Pons (tissue), 1 donor: ENCODE measurements around the gene MYADML2.
"Not testable (repeated sequence)": the region's sequence is repeated elsewhere in the genome, so short reads cannot be mapped to it uniquely, and the experiment has no call there.

ENCODE experiments used
- DNase-seq: peaks from one replicate; pipeline ENCODE4 v3.0.0-alpha.2; 2016; ENCODE audit warnings: low spot score

Gene MYADML2

DNA sequence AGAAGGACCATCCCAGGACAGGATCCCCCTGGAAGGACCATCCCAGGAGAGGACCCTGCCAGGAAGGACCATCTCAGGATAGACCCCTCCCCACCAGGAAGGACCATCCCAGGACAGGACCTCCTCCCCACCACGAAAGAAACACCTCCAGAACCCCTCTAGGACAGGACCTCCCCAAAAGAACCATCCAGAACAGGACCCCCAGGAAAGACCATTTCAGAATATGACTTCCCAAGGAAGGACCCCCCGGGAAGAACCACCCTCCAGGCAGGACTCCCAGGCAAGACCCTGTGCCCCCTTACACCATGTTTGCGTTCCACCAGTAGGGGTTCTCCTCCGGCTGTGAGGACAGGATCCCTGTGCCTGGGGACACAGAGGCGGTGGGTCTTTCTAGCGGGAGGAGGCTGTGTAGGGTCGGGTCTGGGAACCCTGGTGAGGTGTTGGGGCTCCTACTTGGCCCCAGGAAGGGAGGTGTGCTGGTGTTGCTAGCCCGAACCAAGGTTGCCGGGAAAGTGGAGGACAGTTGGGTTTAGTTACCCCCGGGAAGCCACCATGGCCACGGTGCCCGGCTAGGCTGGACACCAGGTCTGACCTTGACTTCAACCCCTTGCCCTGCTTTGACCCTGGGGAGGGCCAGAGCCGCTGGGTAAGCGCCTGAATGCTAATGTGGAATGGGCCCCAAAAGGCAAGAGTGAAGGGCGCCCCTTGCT, 11.8 kb upstream of the MYADML2 start:
- DNase-seq, result no peak

DNA sequence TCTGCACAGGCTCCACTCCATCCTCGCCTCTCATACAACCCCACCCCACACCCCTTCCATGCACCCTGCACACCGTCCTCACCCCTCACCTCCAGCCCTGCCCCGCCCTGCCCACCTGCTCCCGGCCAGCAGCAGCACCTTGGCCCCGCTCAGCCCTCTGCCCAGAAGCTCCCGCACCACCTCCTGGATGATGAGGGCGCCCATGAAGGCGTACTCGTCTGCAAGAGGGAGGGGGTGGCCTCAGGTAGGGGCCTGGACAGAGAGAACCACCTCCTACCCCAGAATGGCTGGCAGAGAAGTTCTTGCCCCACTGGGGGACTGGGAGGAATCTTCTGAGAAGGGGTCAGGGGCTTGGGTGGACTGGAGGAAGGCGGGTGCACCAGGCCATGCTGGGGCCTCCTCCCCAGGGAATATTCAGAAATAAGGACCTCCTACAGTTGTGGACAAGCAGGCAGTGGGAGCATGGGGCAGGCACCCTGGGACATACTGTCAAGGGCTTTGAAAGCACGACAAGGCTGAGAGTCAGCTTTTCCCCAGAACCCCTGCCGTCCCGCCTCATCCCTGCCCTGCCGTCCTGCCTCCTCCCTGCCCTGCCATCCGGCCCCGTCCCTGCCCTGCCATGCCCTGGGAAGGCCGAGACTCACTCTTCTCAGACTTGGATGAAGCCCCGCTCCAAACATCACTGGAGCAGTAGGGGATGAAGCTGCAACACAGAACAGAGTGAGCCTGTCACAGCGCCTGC, 10.8 kb upstream of the MYADML2 start:
- DNase-seq, result no peak

- no peak for DNase-seq
Observed at GRCh38 chr17:81956607-81957589, 9.9 kb upstream of the MYADML2 start.

DNA sequence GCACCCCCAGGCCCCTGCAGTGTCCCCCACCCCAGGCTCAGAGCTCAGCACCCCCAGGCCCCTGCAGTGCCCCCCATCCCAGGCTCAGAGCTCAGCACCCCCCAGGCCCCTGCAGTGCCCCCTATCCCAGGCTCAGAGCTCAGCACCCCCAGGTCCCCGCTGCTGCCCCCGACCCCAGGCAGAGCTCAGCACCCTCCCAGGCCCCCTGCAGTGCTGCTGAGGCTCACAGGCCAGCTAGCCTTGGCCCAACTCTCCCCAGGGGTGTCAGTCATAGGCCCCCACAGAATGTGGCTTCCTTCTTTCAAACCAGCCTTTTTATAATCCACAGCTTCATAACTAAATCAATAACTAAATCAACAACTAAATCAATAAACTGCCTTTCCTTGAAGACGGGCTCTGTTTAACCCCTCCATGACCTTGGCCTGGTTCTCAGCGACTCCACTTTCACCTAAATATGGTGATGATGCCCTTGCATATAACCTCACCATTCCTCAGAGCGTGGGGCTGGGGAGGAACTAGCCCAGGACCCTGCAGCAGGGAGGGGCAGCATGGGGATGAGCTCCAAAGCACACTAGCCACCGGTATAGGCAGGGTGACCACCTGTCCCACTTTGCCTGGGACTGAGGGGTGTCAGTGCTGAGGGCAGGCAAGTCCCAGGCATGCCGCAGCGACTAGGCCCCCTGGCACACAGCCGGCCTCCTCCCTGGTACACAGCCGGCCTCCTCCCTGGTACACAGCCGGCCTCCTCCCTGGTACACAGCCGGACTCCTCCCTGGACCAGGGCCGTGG, 8.9 kb upstream of the MYADML2 start:
- DNase-seq, result no peak

GRCh38 chr17:81955058-81955681, 8.1 kb upstream of the MYADML2 start:
- no peak for DNase-seq

DNA sequence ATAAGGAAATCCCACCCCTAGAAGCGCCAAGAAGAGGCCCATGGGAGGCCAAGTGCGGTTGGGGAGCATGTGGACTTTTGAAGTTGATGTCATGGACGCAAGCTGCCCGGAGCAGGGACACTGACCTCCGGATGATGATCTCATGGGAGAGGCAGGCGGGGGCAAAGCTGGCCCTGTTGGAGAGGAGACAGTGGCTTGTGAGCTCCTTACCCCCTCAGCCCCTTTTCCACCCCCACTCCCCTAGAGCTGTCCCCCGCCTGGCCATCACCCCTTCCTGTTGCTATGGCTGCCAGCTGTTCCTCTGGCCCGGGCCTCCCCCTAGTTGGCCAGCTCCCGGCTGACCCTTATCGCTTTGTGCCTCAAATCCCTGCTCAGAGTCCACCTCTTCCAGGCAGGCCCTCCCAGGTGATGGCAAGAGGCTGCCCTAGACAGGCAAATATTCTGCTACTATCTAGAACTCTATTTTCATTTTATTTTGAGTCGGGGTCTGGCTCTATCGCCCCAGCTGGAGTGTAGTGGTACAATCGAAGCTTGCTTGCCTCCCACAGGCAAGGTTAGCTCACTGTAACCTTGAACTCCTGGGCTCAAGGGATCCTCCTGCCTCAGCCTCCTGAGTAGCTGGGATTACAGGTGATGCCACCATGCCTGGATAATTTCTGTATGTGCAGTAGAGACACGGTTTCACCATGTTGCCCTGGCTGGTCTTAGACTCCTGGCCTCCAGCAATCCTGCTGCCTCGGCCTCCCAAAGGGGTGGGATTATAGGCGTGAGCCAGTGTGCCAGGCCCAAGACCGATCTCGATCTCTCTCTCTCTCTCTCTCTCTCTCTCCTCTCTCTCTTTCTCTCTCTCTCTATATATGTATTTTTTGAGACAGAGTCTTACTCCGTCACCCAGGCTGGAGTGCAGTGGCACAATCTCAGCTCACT, 7.4 kb upstream of the MYADML2 start:
- no peak for DNase-seq

DNA sequence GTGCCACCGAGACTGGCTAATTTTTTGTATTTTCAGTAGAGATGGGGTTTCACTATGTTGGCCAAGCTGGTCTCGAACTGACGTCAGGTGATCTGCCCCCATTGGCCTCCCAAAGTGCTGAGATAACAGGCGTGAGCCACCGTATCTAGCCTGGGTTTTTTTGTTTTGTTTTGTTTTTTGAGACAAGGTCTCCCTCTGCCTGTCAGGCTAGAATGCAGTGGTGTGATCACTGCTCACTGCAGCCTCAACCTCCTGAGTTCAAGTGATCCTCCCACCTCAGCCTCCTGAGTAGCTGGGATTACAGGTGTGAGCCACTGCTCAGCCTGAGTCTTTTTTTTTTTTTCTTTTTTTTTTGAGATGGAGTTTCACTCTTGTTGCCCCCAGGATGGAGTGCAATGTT, 6.4 kb upstream of the MYADML2 start:
- not testable (repeated sequence) for DNase-seq

GRCh38 chr17:81952792-81953228, 5.8 kb upstream of the MYADML2 start:
- no peak for DNase-seq

GRCh38 chr17:81951785-81952684, 5.0 kb upstream of the MYADML2 start:
- no peak for DNase-seq

DNA sequence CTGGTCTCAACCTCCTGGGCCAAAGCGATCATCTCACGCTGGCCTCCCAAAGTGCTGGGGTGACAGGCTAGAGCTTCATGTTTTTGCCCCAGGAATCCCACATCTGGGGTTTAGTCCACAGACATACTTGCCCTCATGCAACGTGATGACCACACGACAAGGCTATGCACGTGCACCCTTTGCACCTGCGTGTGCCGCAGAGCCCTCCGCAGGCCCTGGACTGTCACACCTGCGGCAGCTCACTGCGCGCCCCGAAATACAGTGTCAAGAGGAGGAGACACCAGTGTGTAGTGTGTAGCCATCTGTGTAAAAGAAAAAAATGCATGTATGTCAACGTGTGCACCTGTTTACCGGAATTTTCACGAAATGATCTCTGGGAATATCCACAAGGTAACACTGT, 3.5 kb upstream of the MYADML2 start:
- no peak for DNase-seq

- no peak for DNase-seq
Observed at GRCh38 chr17:81948635-81949378, 1.8 kb upstream of the MYADML2 start.

DNA sequence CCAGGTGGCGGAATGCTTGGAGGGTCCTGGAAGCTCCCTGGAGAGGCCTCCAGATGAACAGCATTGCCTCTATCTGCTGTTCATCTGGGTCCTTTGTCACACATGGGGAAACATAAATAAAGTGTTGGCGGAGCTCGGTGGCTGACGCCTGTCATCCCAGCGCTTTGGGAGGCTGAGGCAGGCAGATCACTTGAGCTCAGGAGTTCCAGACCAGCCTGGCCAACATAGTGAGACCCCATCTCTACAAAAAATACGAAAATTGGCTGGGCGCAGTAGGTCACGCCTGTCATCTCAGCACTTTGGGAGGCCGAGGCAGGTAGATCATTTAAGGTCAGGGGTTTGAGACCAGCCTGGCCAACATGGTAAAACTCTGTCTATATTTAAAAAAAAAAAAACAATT, 2.2 kb downstream of the MYADML2 start:
- no peak for DNase-seq

- no peak for DNase-seq
Observed at GRCh38 chr17:81942167-81942553, 4.9 kb downstream of the MYADML2 start.

DNA sequence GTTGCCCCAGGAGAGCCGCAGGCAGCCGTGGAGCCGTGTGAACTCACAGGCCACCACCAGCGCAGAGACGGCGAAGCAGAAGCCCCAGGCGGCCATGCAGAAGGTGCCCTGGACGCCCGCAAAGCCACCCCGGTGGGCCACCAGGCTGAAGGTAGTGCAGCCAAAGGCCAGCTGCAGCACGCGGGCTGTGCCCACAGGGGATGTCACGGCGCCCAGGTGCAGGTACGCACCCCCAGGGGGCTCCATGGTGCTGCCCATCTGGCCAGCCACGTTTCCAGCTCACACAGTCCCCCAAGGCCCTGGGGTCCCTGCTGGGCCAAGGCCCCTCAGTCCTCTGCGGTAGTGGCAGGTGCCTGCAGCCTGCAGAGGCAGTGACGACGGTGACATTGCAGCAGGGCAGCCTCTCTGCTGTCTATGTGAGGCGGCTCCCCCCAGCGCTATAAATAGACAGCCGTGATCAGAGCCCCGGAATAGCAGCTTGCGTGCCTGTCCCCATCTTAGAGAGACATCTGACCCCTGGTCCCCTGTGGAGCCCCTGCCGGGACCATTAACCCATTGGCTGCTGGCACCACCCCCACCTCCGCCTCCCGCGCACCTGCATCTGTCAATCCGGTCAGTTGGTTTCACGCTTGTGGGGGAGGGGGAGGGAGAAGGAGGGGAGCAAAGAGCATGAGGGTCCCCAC, 5.4 kb downstream of the MYADML2 start:
- DNase-seq, result no peak

DNA sequence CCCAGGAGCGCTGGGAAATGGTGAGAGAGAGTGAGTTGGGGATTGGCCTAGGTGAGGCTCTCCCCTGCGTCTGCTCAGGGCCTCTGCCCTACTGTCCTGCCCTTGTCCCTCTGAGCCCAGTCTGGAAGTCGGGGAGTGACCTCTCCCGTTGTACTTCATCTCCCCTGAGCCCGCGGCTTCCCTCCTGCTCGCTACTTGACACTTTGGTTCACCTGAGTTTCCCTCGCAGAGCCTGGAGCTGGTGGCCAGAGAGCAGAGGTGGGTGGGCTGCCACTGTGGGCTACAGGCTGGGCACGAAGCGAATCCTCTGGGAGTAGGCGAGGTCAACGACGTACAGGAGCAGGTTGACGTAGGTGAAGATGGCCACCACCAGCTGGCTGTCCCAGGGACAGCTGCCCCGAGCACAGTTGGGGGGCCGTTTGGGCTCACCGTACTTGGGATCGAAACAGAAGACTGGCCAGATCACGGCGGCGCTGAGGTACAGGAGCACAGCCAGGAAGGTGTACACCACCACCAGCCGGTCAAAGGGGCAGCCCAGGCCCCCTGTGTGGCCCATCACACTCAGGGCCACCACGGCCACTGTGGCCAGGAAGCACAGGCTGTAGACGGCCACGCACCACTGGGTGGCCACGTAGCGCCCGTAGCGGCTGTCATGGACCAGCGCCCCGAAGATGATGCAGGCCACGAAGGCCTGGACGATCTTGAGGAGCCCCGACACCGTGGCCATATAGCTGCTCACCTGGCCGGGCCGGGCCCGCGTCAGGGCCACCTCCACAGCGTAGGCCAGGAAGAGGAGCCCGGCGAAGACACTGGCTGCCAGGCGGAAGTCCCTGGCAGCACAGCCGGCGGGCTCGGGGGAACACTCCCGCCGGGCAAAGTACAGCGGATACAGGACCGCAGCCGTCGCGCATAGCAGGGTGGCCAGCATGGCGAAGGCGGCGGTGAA, 6.2 kb downstream of the MYADML2 start:
- DNase-seq, result no peak

GRCh38 chr17:81939881-81940385, 7.1 kb downstream of the MYADML2 start:
- peak; percentile 46 for DNase-seq
